SH-SY5Y (cell line): ENCODE results near the gene CEACAM3.

ENCODE experiments used
- GATA2 ChIP-seq: IDR thresholded peaks from 2 replicates; pipeline ENCODE4 v1.6.1; 2011; ENCODE audit warnings: mild to moderate bottlenecking, low read depth, low read length
- GATA3 ChIP-seq: IDR thresholded peaks from 2 replicates; pipeline ENCODE4 v1.6.1; 2011; ENCODE audit warnings: low read depth, mild to moderate bottlenecking, low read length, moderate library complexity

DNA sequence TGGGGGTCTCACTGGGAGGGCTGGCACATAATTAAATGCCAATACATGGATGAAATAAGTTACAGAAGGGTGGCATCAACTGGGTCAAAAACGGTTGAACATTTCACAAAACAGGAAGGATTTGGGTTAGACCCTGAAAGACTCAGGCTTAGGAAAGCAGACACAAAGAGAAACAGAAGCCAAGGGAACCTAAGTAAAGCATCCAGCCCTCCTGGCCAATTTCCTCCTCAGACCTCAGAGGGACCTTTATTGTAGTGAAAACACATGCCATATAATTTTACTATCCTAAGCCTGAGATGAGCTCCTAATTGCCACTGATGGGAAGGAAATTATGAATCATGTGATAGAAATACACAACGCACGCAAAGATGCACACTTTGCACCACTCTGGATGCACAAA, 12.1 kb upstream of the CEACAM3 start:
- TF ChIP-seq GATA2 (no peak), GATA3 (no peak)
